HG02970 (cell line): ENCODE results near the gene ADARB2.
"Not testable (repeated sequence)": the region's sequence is repeated elsewhere in the genome, so short reads cannot be mapped to it uniquely, and the experiment has no call there.

Experiments
- ATAC-seq: cut with Tn5 transposase; IDR thresholded peaks from one replicate; pipeline ENCODE4 v1.9.1; 2021; ENCODE audit warnings: mild to moderate bottlenecking, moderate library complexity, moderate number of reproducible peaks; ENCODE audit not compliant: unreplicated experiment, low FRiP score

The ADARB2 gene

GRCh38 chr10:1419796-1420610 lies 317.3 kb downstream of the ADARB2 start:
- no peak for ATAC-seq

- no peak for ATAC-seq
These were observed 319.2 kb downstream of the ADARB2 start for GRCh38 chr10:1418031-1418550.

- ATAC-seq, result no peak
These were observed 319.8 kb downstream of the ADARB2 start for GRCh38 chr10:1417574-1417973.

GRCh38 chr10:1416456-1417037 lies 320.8 kb downstream of the ADARB2 start:
- ATAC-seq, result no peak

GRCh38 chr10:1414893-1415292 lies 322.4 kb downstream of the ADARB2 start:
- no peak for ATAC-seq

- ATAC-seq, result not testable (repeated sequence)
These were observed 323.0 kb downstream of the ADARB2 start for GRCh38 chr10:1414346-1414745.

- ATAC-seq, result no peak
These were observed 323.5 kb downstream of the ADARB2 start for GRCh38 chr10:1413823-1414222.

- no peak for ATAC-seq
These were observed 324.1 kb downstream of the ADARB2 start for GRCh38 chr10:1413256-1413655.

- ATAC-seq, result no peak
These were observed 324.7 kb downstream of the ADARB2 start for GRCh38 chr10:1412531-1413189.

GRCh38 chr10:1411956-1412355 lies 325.4 kb downstream of the ADARB2 start:
- ATAC-seq, result no peak

- ATAC-seq, result no peak
These were observed 325.9 kb downstream of the ADARB2 start for GRCh38 chr10:1411451-1411850.

- no peak for ATAC-seq
These were observed 326.6 kb downstream of the ADARB2 start for GRCh38 chr10:1410469-1411395.

GRCh38 chr10:1410032-1410431 lies 327.3 kb downstream of the ADARB2 start:
- no peak for ATAC-seq

- no peak for ATAC-seq
These were observed 327.9 kb downstream of the ADARB2 start for GRCh38 chr10:1409392-1409791.

- no peak for ATAC-seq
These were observed 328.5 kb downstream of the ADARB2 start for GRCh38 chr10:1408651-1409367.

- ATAC-seq, result no peak
These were observed 330.1 kb downstream of the ADARB2 start for GRCh38 chr10:1406967-1407945.

GRCh38 chr10:1406132-1406966 lies 331.0 kb downstream of the ADARB2 start:
- ATAC-seq, result no peak
